Measurements from ENCODE around the gene TMEM164. TPM values are rescaled to one million over a fixed set of nuclear protein-coding genes. Genes with fewer than 3 reads are reported as not detected.

TMEM164 gene
- total RNA-seq, 6 experiments from 2014 or later = 8.5 to 12.5 (median 9.6) TPM

DNA sequence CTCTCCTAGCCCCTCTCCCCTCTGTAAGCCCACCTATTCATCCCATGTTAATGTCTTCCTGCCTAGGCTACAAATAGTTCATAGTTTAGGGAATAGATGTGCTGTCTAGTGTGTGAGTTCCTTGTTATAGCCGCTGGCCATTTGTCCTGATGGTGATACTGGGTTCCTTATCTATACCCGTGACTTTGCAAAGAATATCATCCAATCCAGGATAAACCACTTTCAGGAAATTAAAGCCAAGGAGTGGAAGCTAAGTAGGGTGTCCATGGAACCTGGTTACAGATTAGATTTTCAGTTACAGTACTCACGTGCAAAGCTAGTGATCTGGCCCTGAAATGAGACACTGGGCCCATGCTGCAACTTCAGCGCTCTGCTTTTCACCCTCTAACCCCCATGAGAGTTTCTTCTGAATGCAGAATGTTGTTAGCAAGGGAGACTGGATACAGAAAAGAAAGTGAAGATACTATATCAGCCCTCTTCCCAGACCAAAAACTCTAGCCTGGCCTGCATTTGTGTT, 111.4 kb downstream of the TMEM164 start:
- Mint-ChIP-seq H3K9me3 (no peaks in the 10 kb centered on the region), H3K27me3 (ENCODE audit: insufficient read depth) (no peaks in the 10 kb centered on the region), H3K4me3 (no peak overlapping the region), H3K4me1 (ENCODE audit: low read depth) (no peaks in the 10 kb centered on the region), H3K27ac (no peak overlapping the region), H3K36me3 (ENCODE audit: low read depth) (no peaks in the 10 kb centered on the region)
- DNase-seq = no peak
- TF ChIP-seq, protein P1, sequence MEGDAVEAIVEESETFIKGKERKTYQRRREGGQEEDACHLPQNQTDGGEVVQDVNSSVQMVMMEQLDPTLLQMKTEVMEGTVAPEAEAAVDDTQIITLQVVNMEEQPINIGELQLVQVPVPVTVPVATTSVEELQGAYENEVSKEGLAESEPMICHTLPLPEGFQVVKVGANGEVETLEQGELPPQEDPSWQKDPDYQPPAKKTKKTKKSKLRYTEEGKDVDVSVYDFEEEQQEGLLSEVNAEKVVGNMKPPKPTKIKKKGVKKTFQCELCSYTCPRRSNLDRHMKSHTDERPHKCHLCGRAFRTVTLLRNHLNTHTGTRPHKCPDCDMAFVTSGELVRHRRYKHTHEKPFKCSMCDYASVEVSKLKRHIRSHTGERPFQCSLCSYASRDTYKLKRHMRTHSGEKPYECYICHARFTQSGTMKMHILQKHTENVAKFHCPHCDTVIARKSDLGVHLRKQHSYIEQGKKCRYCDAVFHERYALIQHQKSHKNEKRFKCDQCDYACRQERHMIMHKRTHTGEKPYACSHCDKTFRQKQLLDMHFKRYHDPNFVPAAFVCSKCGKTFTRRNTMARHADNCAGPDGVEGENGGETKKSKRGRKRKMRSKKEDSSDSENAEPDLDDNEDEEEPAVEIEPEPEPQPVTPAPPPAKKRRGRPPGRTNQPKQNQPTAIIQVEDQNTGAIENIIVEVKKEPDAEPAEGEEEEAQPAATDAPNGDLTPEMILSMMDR (IDR thresholded peaks at IDR 0.05) = no peak

DNA sequence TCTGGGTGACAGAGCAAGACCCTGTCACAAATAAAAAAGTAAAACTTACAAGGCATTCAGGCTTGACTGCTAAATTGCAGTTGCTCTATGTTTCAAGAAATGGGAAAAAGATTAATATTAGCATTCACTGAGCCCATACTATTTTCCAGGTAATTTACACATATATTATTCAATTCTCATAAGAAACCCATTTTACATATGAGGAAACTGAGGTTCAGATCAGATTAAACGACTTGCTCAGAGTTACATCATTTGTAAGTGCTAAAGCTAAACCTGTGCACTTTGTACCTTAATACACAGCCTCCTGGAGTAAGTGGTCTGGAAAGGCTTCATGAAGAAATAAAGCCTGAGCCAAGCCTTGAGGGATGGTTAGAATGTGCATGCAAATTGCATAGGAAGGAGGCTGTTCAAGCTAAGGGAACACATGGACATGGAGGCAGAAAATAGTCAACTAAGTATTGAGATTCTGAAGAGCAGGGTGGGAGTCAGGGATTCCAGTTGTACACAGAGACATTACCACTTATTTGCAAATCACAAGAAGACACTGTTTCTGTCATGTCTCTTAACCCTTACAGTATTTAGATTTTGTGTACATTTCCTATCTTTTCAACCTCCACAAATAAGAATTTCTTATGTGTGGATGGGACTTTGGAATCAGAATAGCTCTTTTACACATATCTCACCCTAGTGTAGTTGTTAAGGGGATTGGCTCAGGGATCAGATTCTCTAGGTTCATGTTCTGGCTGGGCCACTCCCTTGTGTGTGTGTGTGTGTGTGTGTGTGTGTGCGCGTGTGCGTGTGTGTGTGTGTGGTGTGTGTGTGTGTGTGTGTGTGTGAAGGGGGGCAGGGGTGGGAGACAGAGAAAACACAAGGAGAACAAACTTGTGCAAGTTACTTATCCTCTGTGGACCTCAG, 113.4 kb downstream of the TMEM164 start:
- no peak for DNase-seq
- Mint-ChIP-seq H3K27ac (no peak overlapping the region), H3K4me3 (no peak overlapping the region), H3K4me1 (ENCODE audit: low read depth) (no peaks in the 10 kb centered on the region), H3K27me3 (ENCODE audit: insufficient read depth) (no peaks in the 10 kb centered on the region), H3K36me3 (ENCODE audit: low read depth) (no peaks in the 10 kb centered on the region), H3K9me3 (no peaks in the 10 kb centered on the region)
- TF ChIP-seq, protein P1 (IDR thresholded peaks at IDR 0.05) = no peak

DNA sequence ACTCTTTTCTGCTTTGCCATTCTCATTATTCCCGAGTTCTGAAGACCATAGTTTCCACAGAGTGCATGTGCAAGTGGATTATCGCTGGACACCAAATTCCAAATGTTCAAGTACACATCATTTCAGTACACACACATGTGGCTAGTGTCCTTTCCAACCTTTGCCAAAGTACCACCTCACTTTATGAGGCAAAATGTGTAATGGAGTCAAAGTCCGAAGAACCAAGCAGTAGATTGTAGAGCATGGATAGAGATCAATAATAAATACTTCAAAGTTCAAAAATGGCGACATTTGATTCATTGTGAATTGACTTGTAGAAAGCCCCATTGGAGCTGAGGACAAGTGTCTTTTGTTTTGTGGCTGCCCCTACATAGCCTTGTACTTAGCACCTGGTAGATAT, 115.6 kb downstream of the TMEM164 start:
- TF ChIP-seq, protein P1 (IDR thresholded peaks at IDR 0.05) = no peak
- no peaks in the 10 kb centered on the region for H3K27me3 Mint-ChIP-seq (ENCODE audit: insufficient read depth)
- DNase-seq = no peak
- H3K36me3 Mint-ChIP-seq (ENCODE audit: low read depth) = no peaks in the 10 kb centered on the region
- H3K4me3 Mint-ChIP-seq = no peak overlapping the region
- H3K27ac Mint-ChIP-seq = no peak overlapping the region
- no peaks in the 10 kb centered on the region for H3K9me3 Mint-ChIP-seq
- H3K4me1 Mint-ChIP-seq (ENCODE audit: low read depth) = no peaks in the 10 kb centered on the region

DNA sequence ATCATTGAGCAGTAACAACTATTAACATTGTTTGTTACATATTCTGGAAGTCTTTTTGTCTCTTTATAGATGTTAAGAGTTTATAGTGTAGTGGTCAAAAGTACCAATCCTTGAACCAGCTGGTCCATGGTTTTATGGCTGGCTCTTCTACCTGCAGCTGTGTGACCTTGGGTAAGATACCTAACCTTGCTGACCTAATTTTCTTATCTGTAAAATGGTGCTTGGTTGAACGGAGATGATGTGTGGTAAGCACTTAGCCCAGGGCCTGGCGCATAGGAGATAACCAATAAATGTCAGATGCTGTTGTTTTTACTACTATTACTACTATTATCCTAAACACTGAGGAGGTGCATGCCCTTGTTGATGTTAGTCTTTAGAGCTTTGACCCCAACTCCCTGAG, 116.6 kb downstream of the TMEM164 start:
- no peaks in the 10 kb centered on the region for H3K9me3 Mint-ChIP-seq
- no peak for DNase-seq
- no peak overlapping the region for H3K4me3 Mint-ChIP-seq
- no peak overlapping the region for H3K27ac Mint-ChIP-seq
- H3K4me1 Mint-ChIP-seq (ENCODE audit: low read depth) = no peaks in the 10 kb centered on the region
- H3K27me3 Mint-ChIP-seq (ENCODE audit: insufficient read depth) = no peaks in the 10 kb centered on the region
- no peaks in the 10 kb centered on the region for H3K36me3 Mint-ChIP-seq (ENCODE audit: low read depth)
- TF ChIP-seq, protein P1 (IDR thresholded peaks at IDR 0.05) = no peak

DNA sequence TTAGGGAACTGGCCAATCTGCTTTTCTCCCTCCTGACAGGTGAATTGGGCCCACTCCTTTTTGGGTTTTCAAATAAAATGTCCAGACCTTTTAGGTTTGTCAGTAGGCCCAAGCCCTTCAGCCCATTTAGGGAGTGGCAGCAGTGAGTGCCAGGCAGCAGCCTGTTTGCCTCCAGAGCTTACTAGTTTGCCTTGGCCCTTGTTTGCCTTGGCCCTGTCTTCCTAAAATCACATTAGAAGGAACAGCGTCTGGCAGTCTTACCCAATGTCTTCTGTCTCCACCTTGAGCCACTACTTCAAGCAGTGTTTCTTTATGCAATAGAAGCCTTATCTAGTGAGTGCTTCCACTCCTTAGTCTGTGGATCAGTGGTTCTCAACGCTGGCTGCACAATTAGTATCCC, 117.1 kb downstream of the TMEM164 start:
- TF ChIP-seq, protein P1 (IDR thresholded peaks at IDR 0.05) = no peak
- Mint-ChIP-seq H3K9me3 (no peaks in the 10 kb centered on the region), H3K4me3 (no peak overlapping the region), H3K27me3 (ENCODE audit: insufficient read depth) (no peaks in the 10 kb centered on the region), H3K27ac (no peak overlapping the region), H3K36me3 (ENCODE audit: low read depth) (no peaks in the 10 kb centered on the region), H3K4me1 (ENCODE audit: low read depth) (no peaks in the 10 kb centered on the region)
- DNase-seq = no peak

Data from HFFc6 (cell line).